ENCODE measurements around the gene OR10H3.

GRCh38 chr19:15780610-15781418 is 43.0 kb downstream of the OR10H3 start:
- TF ChIP-seq, protein P1, sequence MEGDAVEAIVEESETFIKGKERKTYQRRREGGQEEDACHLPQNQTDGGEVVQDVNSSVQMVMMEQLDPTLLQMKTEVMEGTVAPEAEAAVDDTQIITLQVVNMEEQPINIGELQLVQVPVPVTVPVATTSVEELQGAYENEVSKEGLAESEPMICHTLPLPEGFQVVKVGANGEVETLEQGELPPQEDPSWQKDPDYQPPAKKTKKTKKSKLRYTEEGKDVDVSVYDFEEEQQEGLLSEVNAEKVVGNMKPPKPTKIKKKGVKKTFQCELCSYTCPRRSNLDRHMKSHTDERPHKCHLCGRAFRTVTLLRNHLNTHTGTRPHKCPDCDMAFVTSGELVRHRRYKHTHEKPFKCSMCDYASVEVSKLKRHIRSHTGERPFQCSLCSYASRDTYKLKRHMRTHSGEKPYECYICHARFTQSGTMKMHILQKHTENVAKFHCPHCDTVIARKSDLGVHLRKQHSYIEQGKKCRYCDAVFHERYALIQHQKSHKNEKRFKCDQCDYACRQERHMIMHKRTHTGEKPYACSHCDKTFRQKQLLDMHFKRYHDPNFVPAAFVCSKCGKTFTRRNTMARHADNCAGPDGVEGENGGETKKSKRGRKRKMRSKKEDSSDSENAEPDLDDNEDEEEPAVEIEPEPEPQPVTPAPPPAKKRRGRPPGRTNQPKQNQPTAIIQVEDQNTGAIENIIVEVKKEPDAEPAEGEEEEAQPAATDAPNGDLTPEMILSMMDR (IDR thresholded peaks at IDR 0.05): no peak
- TF ChIP-seq POLR2A (IDR thresholded peaks at IDR 0.05): no peak
